Measurements from ENCODE around the gene LGR4.

DNA sequence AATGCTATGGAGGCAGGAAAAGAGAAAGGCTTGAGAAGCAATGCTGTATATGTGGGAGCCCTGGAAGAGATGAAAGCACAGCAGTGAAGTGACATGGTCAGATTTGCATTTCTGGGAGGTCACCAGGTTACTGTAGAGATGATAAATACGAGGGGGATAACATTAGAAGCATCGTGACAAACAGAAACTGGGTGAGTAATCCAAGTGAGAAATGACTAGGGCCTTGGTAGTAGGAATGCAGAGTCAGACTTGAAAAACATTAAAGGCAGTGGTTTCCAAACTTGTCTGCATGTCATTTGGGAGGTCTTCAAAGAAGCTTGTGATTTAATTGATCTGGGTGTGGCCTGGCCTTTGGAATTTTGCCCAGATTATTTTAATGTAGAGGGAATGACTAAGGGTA is 153.5 kb downstream of the LGR4 start:
- TF ChIP-seq, protein P1, sequence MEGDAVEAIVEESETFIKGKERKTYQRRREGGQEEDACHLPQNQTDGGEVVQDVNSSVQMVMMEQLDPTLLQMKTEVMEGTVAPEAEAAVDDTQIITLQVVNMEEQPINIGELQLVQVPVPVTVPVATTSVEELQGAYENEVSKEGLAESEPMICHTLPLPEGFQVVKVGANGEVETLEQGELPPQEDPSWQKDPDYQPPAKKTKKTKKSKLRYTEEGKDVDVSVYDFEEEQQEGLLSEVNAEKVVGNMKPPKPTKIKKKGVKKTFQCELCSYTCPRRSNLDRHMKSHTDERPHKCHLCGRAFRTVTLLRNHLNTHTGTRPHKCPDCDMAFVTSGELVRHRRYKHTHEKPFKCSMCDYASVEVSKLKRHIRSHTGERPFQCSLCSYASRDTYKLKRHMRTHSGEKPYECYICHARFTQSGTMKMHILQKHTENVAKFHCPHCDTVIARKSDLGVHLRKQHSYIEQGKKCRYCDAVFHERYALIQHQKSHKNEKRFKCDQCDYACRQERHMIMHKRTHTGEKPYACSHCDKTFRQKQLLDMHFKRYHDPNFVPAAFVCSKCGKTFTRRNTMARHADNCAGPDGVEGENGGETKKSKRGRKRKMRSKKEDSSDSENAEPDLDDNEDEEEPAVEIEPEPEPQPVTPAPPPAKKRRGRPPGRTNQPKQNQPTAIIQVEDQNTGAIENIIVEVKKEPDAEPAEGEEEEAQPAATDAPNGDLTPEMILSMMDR (conservative IDR thresholded peaks at IDR 0.05) = no peak
- no peak for TF ChIP-seq EZH2 (IDR thresholded peaks at IDR 0.05; ENCODE audit: low read depth)

Data from PC-9 (cell line).